K562 (cell line): ENCODE results near the gene ELP5. TPM values are rescaled to one million over a fixed set of nuclear protein-coding genes. Genes with fewer than 3 reads are reported as not detected.

Source experiments
- BRF1 ChIP-seq: IDR thresholded peaks from 3 replicates; pipeline ENCODE4 v1.6.1; 2011; ENCODE audit warnings: borderline replicate concordance, mild to moderate bottlenecking; ENCODE audit not compliant: insufficient read length; ENCODE audit errors: extremely low read depth
- CBX5 ChIP-seq: IDR thresholded peaks from 2 replicates; pipeline ENCODE4 v1.6.1; 2014; ENCODE audit warnings: low read depth, borderline replicate concordance
- CREM ChIP-seq: IDR thresholded peaks from 2 replicates; pipeline ENCODE4 v1.6.1; 2014; ENCODE audit warnings: antibody characterized with exemption, low read depth
- ELF1 ChIP-seq: fragments of 200-800 bp; sonication (Bioruptor generic); IDR thresholded peaks from 2 replicates; pipeline ENCODE4 v1.6.1; 2016; ENCODE audit warnings: missing genetic modification characterization, missing compliant biosample characterization
- FOXA3 ChIP-seq, 2 experiments: fragments of 450-650 bp in 1 of 2; sonication (generic) in 1 of 2; formaldehyde crosslinking; IDR thresholded peaks in 1 of 2; conservative IDR thresholded peaks in 1 of 2; 2 replicates each; pipeline versions ENCODE4 v1.4.0 to v1.8.0; 2020 to 2022; ENCODE audit warnings: mild to moderate bottlenecking in 2 of 2, missing genetic modification reagents in 1 of 2
- GATA2 ChIP-seq: sonication (generic); formaldehyde crosslinking; IDR thresholded peaks from 2 replicates; pipeline ENCODE4 v1.4.0; 2020; ENCODE audit warnings: mild to moderate bottlenecking, missing genetic modification reagents
- MAFG ChIP-seq: fragments of 450-650 bp; conservative IDR thresholded peaks from 2 replicates; pipeline ENCODE4 v1.6.1; 2016; ENCODE audit warnings: missing genetic modification characterization, missing compliant biosample characterization
- NR2C2 ChIP-seq, 2 experiments: fragments of 200-800 bp in 1 of 2; sonication (Bioruptor generic) in 1 of 2; sonication (generic) in 1 of 2; formaldehyde crosslinking in 1 of 2; IDR thresholded peaks; 2 replicates each; pipeline versions ENCODE4 v1.6.1 to v1.8.0; 2016 to 2022; ENCODE audit warnings: mild to moderate bottlenecking in 1 of 2, missing compliant biosample characterization in 1 of 2, missing genetic modification characterization in 1 of 2, missing genetic modification reagents in 1 of 2
- RAD21 ChIP-seq, 2 experiments: fragments of 250-450 bp in 1 of 2; fragments of 450-650 bp in 1 of 2; sonication (Bioruptor Pico) in 1 of 2; formaldehyde crosslinking in 1 of 2; IDR thresholded peaks in 1 of 2; conservative IDR thresholded peaks in 1 of 2; 2 replicates each; pipeline versions ENCODE4 v1.4.0 to v1.8.0; 2020 to 2022; ENCODE audit warnings: mild to moderate bottlenecking in 2 of 2, moderate library complexity in 1 of 2
- RBM15 ChIP-seq: fragments of 200-400 bp; formaldehyde crosslinking; IDR thresholded peaks from 2 replicates; pipeline ENCODE4 v1.6.1; 2018; ENCODE audit warnings: mild to moderate bottlenecking, low read length, moderate library complexity; ENCODE audit not compliant: insufficient read depth
- RBM17 ChIP-seq: fragments of 200-400 bp; formaldehyde crosslinking; IDR thresholded peaks from 2 replicates; pipeline ENCODE4 v1.6.1; 2017; ENCODE audit warnings: low read depth, mild to moderate bottlenecking, low read length, borderline replicate concordance
- SIRT6 ChIP-seq: IDR thresholded peaks from one replicate; pipeline ENCODE4 v1.6.1; 2012; ENCODE audit warnings: low read depth, mild to moderate bottlenecking, control low read depth, inconsistent platforms, low read length, moderate library complexity
- SIX5 ChIP-seq, 2 experiments: IDR thresholded peaks; 2 replicates each; pipeline ENCODE4 v1.6.1; 2011; ENCODE audit warnings: low read length in 2 of 2, borderline replicate concordance in 1 of 2, low read depth in 1 of 2, mild to moderate bottlenecking in 1 of 2, moderate library complexity in 1 of 2; ENCODE audit not compliant: insufficient read depth in 1 of 2
- SMARCE1 ChIP-seq: fragments of 450-650 bp; IDR thresholded peaks from 2 replicates; pipeline ENCODE4 v1.7.1; 2016; ENCODE audit warnings: mild to moderate bottlenecking
- SRSF1 ChIP-seq: fragments of 200-400 bp; formaldehyde crosslinking; IDR thresholded peaks from 2 replicates; pipeline ENCODE4 v1.6.1; 2017; ENCODE audit warnings: mild to moderate bottlenecking, low read depth, low read length, moderate library complexity
- SRSF3 ChIP-seq: fragments of 200-400 bp; formaldehyde crosslinking; IDR thresholded peaks from 2 replicates; pipeline ENCODE4 v1.6.1; 2016; ENCODE audit warnings: mild to moderate bottlenecking, low read length, moderate library complexity; ENCODE audit not compliant: insufficient read depth
- TCF7 ChIP-seq: sonication (generic); IDR thresholded peaks from 2 replicates; pipeline ENCODE4 v1.6.1; 2016; ENCODE audit warnings: antibody characterized with exemption, borderline replicate concordance
- U2AF1 ChIP-seq: fragments of 200-400 bp; formaldehyde crosslinking; optimal IDR thresholded peaks from 2 replicates; pipeline ENCODE3; 2017; ENCODE audit warnings: mild to moderate bottlenecking, low read depth, low read length, moderate library complexity
- ZNF175 ChIP-seq: fragments of 200-800 bp; sonication (Bioruptor generic); IDR thresholded peaks from 2 replicates; pipeline ENCODE4 v1.6.1; 2016; ENCODE audit warnings: low read depth, mild to moderate bottlenecking, missing genetic modification characterization, missing compliant biosample characterization
- ZNF695 ChIP-seq: fragments of 450-650 bp; formaldehyde crosslinking; IDR thresholded peaks from 2 replicates; pipeline ENCODE4 v1.4.0; 2020; ENCODE audit warnings: mild to moderate bottlenecking, moderate library complexity
- polyA plus RNA-seq, 8 experiments: library from polyadenylated mRNA; depleted of rRNA in 4 of 8; stranded (reverse) in 5 of 8; unstranded in 3 of 8; fragments of >200 nt; fragmentation: Nextera tagmentation in 2 of 8; fragmentation: Illumina TruSeq in 1 of 8; extraction: Ambion mirVana in 2 of 8; extraction: Trizol in 1 of 8; gene quantifications; 2 replicates each; pipeline versions ENCODE4 v1.2.1 to v1.2.3, GENCODE V29; 2011 to 2014; ENCODE audit warnings: inconsistent platforms in 1 of 8, missing spikeins in 1 of 8
- total RNA-seq, 7 experiments: library from RNA; depleted of rRNA in 6 of 7; stranded (reverse); fragments of >200 nt in 6 of 7; fragmentation: Illumina TruSeq in 2 of 7; extraction: Trizol in 2 of 7; gene quantifications; 2 replicates each; pipeline versions ENCODE4 v1.2.1 to v1.2.3, GENCODE V29; 2011 to 2021; ENCODE audit warnings: low replicate concordance in 1 of 7
- TF ChIP-seq, protein P1 (sequence below), 2 experiments: IDR thresholded peaks in 1 of 2; conservative IDR thresholded peaks in 1 of 2; 2 replicates each; pipeline ENCODE4 v1.6.1; 2016; ENCODE audit warnings: low read depth in 2 of 2, mild to moderate bottlenecking in 1 of 2, missing compliant biosample characterization in 1 of 2, missing genetic modification characterization in 1 of 2, moderate library complexity in 1 of 2
- TF ChIP-seq, protein P2 (sequence below): fragments of 450-650 bp; formaldehyde crosslinking; IDR thresholded peaks from 2 replicates; pipeline ENCODE4 v1.4.0; 2022; ENCODE audit warnings: missing genetic modification characterization

Gene ELP5
- total and polyA plus RNA-seq, 9 of the 15 experiments (the other 6 are each of a cell fraction or from before 2014, with no cell fraction given): 25.7 to 77.9 (median 52.9) TPM

DNA sequence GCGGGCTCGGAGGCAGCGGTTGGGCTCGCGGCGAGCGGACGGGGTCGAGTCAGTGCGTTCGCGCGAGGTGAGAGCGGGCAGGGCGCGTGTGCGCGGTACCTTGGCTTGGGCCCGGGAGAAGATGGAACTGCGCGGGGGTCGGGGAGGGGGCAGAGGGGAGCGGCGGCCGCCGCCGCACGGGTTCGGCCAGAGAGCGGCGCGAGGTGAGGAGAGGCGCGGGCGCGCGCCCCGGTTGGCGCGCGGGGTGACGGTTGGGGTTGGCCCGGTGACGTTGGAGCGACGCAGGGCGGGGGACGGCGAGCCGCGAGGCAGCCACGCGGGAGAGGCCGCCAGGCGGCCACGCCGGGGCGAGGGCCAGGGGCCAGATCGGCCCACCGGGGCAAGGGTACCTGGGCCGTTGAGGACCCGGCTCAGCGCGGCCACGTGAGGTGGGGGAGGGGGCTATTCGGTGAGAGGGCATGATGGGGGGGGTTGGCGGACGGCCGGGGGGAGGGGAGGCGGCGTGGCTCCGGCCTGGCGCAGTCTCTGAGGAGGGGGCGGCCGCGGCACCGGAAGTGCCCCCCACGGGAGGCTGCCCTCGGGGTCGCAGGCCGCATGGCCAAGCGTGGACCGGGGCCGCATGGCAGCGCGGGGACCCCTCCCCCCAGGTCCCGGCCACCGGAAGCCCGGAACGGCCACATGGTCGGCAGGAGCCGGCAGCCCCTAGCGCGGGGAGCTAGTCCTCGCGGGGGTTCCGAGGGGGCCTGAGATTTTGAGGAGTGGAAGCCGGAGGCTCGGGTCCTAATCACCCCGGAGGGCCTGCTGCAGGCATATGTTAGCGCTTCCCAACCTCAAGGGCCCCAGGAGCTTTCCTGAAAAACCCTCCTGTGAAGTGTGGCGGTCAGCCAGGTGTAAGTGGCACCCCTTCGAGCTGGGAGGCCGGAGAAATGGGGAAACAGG is 55.9 kb downstream of the ELP5 start (continued):
- TF ChIP-seq SMARCE1 (no peak), FOXA3 (CRISPR knock-in tag; conservative IDR thresholded peaks at IDR 0.05 in 1 of 2, IDR thresholded peaks at IDR 0.05 in 1 of 2) (peak in 1 of 2 experiments; percentile 16; a peak in 1 of 4 replicates), RBM15 (no peak), BRF1 (no peak), SIRT6 (no peak), GATA2 (CRISPR knock-in tag) (no peak), CBX5 (no peak), CREM (peak; percentile 80), MAFG (tag) (no peak), NR2C2 (CRISPR knock-in tag; IDR thresholded peaks at IDR 0.05) (no peak), NR2C2 (tag; IDR thresholded peaks at IDR 0.05) (no peak), ZNF695 (CRISPR knock-in tag) (no peak), ELF1 (tag) (no peak), ZNF175 (CRISPR knock-in tag) (no peak), SRSF3 (0 out of 2 replicates have a peak, but pooled peaks have one; percentile 63), U2AF1 (peak; percentile 19), TCF7 (no peak), SIX5 (IDR thresholded peaks at IDR 0.05; ENCODE audit: borderline replicate concordance in 1 of 2, insufficient read depth in 1 of 2, low read depth in 1 of 2, low read length in 2 of 2) (no peak), RAD21 (CRISPR knock-in tag; conservative IDR thresholded peaks at IDR 0.05 in 1 of 2, IDR thresholded peaks at IDR 0.05 in 1 of 2) (no peak), RBM17 (no peak), SRSF1 (no peak)
- TF ChIP-seq, protein P1, sequence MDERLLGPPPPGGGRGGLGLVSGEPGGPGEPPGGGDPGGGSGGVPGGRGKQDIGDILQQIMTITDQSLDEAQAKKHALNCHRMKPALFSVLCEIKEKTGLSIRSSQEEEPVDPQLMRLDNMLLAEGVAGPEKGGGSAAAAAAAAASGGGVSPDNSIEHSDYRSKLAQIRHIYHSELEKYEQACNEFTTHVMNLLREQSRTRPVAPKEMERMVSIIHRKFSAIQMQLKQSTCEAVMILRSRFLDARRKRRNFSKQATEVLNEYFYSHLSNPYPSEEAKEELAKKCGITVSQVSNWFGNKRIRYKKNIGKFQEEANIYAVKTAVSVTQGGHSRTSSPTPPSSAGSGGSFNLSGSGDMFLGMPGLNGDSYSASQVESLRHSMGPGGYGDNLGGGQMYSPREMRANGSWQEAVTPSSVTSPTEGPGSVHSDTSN (CRISPR knock-in tag; IDR thresholded peaks at IDR 0.05; ENCODE audit: low read depth): no peak
- TF ChIP-seq, protein P1 (tag; conservative IDR thresholded peaks at IDR 0.05; ENCODE audit: low read depth): no peak
- TF ChIP-seq, protein P2, sequence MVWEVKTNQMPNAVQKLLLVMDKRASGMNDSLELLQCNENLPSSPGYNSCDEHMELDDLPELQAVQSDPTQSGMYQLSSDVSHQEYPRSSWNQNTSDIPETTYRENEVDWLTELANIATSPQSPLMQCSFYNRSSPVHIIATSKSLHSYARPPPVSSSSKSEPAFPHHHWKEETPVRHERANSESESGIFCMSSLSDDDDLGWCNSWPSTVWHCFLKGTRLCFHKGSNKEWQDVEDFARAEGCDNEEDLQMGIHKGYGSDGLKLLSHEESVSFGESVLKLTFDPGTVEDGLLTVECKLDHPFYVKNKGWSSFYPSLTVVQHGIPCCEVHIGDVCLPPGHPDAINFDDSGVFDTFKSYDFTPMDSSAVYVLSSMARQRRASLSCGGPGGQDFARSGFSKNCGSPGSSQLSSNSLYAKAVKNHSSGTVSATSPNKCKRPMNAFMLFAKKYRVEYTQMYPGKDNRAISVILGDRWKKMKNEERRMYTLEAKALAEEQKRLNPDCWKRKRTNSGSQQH (CRISPR knock-in tag): no peak
